GM20000 (cell line): Measurements from ENCODE around the gene PCDH15.

Experiments
- DNase-seq: peaks from one replicate; pipeline ENCODE4 v3.0.0; 2012; ENCODE audit warnings: low spot score
- CTCF ChIP-seq: IDR thresholded peaks from 2 replicates; pipeline ENCODE4 v1.5.1; 2012; ENCODE audit warnings: mild to moderate bottlenecking, control low read depth; ENCODE audit errors: extremely low read depth, missing control alignments

PCDH15 gene

GRCh38 chr10:54503863-54504262, 297.2 kb downstream of the PCDH15 start:
- no peak for TF ChIP-seq CTCF
- no peak for DNase-seq

GRCh38 chr10:54501929-54502328, 299.1 kb downstream of the PCDH15 start:
- TF ChIP-seq CTCF = no peak

GRCh38 chr10:54496852-54497251, 304.2 kb downstream of the PCDH15 start:
- DNase-seq = no peak
- TF ChIP-seq CTCF = no peak

More at GRCh38 chr10:54501929-54502328, 299.1 kb downstream of the PCDH15 start:
- DNase-seq = no peak

- TF ChIP-seq CTCF = no peak
- no peak for DNase-seq
Observed at GRCh38 chr10:54487743-54488142, 313.3 kb downstream of the PCDH15 start.

- no peak for DNase-seq
Observed at GRCh38 chr10:54485971-54486370, 315.1 kb downstream of the PCDH15 start.

GRCh38 chr10:54484186-54484585, 316.8 kb downstream of the PCDH15 start:
- TF ChIP-seq CTCF = no peak
- DNase-seq = no peak

More at GRCh38 chr10:54485971-54486370, 315.1 kb downstream of the PCDH15 start:
- no peak for TF ChIP-seq CTCF

- no peak for DNase-seq
- no peak for TF ChIP-seq CTCF
Observed at GRCh38 chr10:54478601-54479000, 322.4 kb downstream of the PCDH15 start.
